ENCODE results near the gene ZNF132. TPM values are rescaled to one million over a fixed set of nuclear protein-coding genes. Genes with fewer than 3 reads are reported as not detected.
"Not testable (repeated sequence)": the region's sequence is repeated elsewhere in the genome, so short reads cannot be mapped to it uniquely, and the experiment has no call there.

The ZNF132 gene
- total RNA-seq, 8 experiments from 2014 or later, result 5.2 to 13.2 (median 7.4) TPM

- 0 to 90% (median 26%) methylated on average over 1 to 21 of the region's 27 CpGs; no CpG with 5 or more reads in 2 of the 10 experiments for WGBS, 10 experiments
- H3K4me1 ChIP-seq (replicated peaks in 1 of 2), result peaks cover 14 to 18% of the 10 kb centered on the region in 2 donors
- H3K4me3 ChIP-seq, result peak overlapping the region; percentile 45 to 53 (median 49)
- peak overlapping the region; percentile 88 to 95 for H3K27ac ChIP-seq
- in situ Hi-C loops (cut with MboI; ENCODE audit: low pct_unique_long_range_greater_than_20kb in 2 of 9, low sequenced_read_pairs in 9 of 9, unreplicated experiment in 9 of 9), result no loop called here
- peak in 2 of 8 experiments; percentile 2 to 3 for ATAC-seq (replicated peaks in 6 of 8)
Observed at GRCh38 chr19:58474997-58475713, 35.2 kb upstream of the ZNF132 start.

- in situ Hi-C loops (cut with MboI; ENCODE audit: low pct_unique_long_range_greater_than_20kb in 2 of 9, low sequenced_read_pairs in 9 of 9, unreplicated experiment in 9 of 9), result no loop called here
- ATAC-seq (replicated peaks in 6 of 8), result no peak
- WGBS, 10 experiments, result 70 to 100% (median 93%) methylated on average over 2 to 5 of the region's 12 CpGs; no CpG with 5 or more reads in 4 of the 10 experiments
- H3K4me1 ChIP-seq (replicated peaks in 1 of 2), result peaks cover 14 to 18% of the 10 kb centered on the region in 2 donors
- no peak overlapping the region for H3K4me3 ChIP-seq
- H3K27ac ChIP-seq, result no peak overlapping the region
Observed at GRCh38 chr19:58474291-58474996, 34.5 kb upstream of the ZNF132 start.

- no peak overlapping the region for H3K27ac ChIP-seq
- peaks cover 14 to 18% of the 10 kb centered on the region in 2 donors for H3K4me1 ChIP-seq (replicated peaks in 1 of 2)
- H3K4me3 ChIP-seq, result no peak overlapping the region
- no peak for ATAC-seq (replicated peaks in 6 of 8)
- in situ Hi-C loops (cut with MboI; ENCODE audit: low pct_unique_long_range_greater_than_20kb in 2 of 9, low sequenced_read_pairs in 9 of 9, unreplicated experiment in 9 of 9), result no loop called here
Observed at GRCh38 chr19:58473775-58474174, 33.8 kb upstream of the ZNF132 start.

GRCh38 chr19:58471736-58472135 is 31.8 kb upstream of the ZNF132 start:
- peaks cover 15 to 17% of the 10 kb centered on the region in 2 donors for H3K4me1 ChIP-seq (replicated peaks in 1 of 2)
- H3K27ac ChIP-seq, result no peak overlapping the region
- H3K4me3 ChIP-seq, result no peak overlapping the region
- ATAC-seq (replicated peaks in 6 of 8), result no peak
- 96 to 100% (median 100%) methylated on average over 2 to 5 of the region's 39 CpGs; no CpG with 5 or more reads in 6 of the 10 experiments for WGBS, 10 experiments
- in situ Hi-C loops (cut with MboI; ENCODE audit: low pct_unique_long_range_greater_than_20kb in 2 of 9, low sequenced_read_pairs in 9 of 9, unreplicated experiment in 9 of 9), result no loop called here

GRCh38 chr19:58470837-58471543 is 31.0 kb upstream of the ZNF132 start:
- ATAC-seq (replicated peaks in 6 of 8), result not testable (repeated sequence)

GRCh38 chr19:58469241-58470013 is 29.5 kb upstream of the ZNF132 start:
- ATAC-seq (replicated peaks in 6 of 8), result no peak
- in situ Hi-C loops (cut with MboI; ENCODE audit: low pct_unique_long_range_greater_than_20kb in 2 of 9, low sequenced_read_pairs in 9 of 9, unreplicated experiment in 9 of 9), result no loop called here

More at GRCh38 chr19:58470837-58471543, 31.0 kb upstream of the ZNF132 start:
- H3K27ac ChIP-seq; H3K4me3 ChIP-seq; in situ Hi-C loops (cut with MboI; ENCODE audit: low pct_unique_long_range_greater_than_20kb in 2 of 9, low sequenced_read_pairs in 9 of 9, unreplicated experiment in 9 of 9): not testable (repeated sequence)
- peaks cover 14% of the 10 kb centered on the region in 2 donors for H3K4me1 ChIP-seq (replicated peaks in 1 of 2)
- 80 to 100% (median 84%) methylated on average over 1 to 5 of the region's 53 CpGs; no CpG with 5 or more reads in 6 of the 10 experiments for WGBS, 10 experiments

GRCh38 chr19:58468216-58468839 is 28.4 kb upstream of the ZNF132 start:
- no peak for ATAC-seq (replicated peaks in 6 of 8)
- 33 to 50% methylated on average over 1 of the region's 5 CpGs; no CpG with 5 or more reads in 8 of the 10 experiments for WGBS, 10 experiments
- Histone ChIP-seq H3K4me1 (replicated peaks in 1 of 2) (peaks cover 8% of the 10 kb centered on the region in 2 donors), H3K27ac (no peak overlapping the region), H3K4me3 (peak overlapping the region; percentile 15 to 67 (median 64))
- in situ Hi-C loops (cut with MboI; ENCODE audit: low pct_unique_long_range_greater_than_20kb in 2 of 9, low sequenced_read_pairs in 9 of 9, unreplicated experiment in 9 of 9), result no loop called here

More at GRCh38 chr19:58469241-58470013, 29.5 kb upstream of the ZNF132 start:
- WGBS, 10 experiments, result 80 to 98% (median 88%) methylated on average over 1 to 9 of the region's 17 CpGs; no CpG with 5 or more reads in 6 of the 10 experiments
- Histone ChIP-seq H3K4me1 (replicated peaks in 1 of 2) (peaks cover 8% of the 10 kb centered on the region in 2 donors), H3K27ac (no peak overlapping the region), H3K4me3 (no peak overlapping the region)

GRCh38 chr19:58466760-58467589 is 27.0 kb upstream of the ZNF132 start, which contains the start of gene ZNF324:
ZNF324 (plus strand) TSS chr19:58467080; CDS start chr19:58469186, 2,106 bp downstream.
- peaks cover 8% of the 10 kb centered on the region in 2 donors for H3K4me1 ChIP-seq (replicated peaks in 1 of 2)
- in situ Hi-C loops (cut with MboI; ENCODE audit: low pct_unique_long_range_greater_than_20kb in 2 of 9, low sequenced_read_pairs in 9 of 9, unreplicated experiment in 9 of 9), result no loop called here
- H3K4me3 ChIP-seq, result peak within 1 kb of the TSS; percentile 48 to 90 (median 67)
- ATAC-seq (replicated peaks in 6 of 8), result peak; percentile 83 to 96 (median 94)
- peak within 1 kb of the TSS; percentile 68 to 70 for H3K27ac ChIP-seq
- whole genome bisulfite sequencing, 10 experiments, result 0% methylated on average over 1 to 11 of the region's 92 CpGs; no CpG with 5 or more reads in 2 of the 10 experiments

GRCh38 chr19:58466089-58466759 is 26.3 kb upstream of the ZNF132 start:
- Histone ChIP-seq H3K27ac (no peak overlapping the region), H3K4me3 (peak overlapping the region; percentile 48 to 90 (median 67)), H3K4me1 (replicated peaks in 1 of 2) (peaks cover 8% of the 10 kb centered on the region in 2 donors)
- 21 to 71% (median 38%) methylated on average over 4 to 16 of the region's 20 CpGs for WGBS, 10 experiments
- in situ Hi-C loops (cut with MboI; ENCODE audit: low pct_unique_long_range_greater_than_20kb in 2 of 9, low sequenced_read_pairs in 9 of 9, unreplicated experiment in 9 of 9), result no loop called here
- peak; percentile 4 to 34 (median 26) for ATAC-seq (replicated peaks in 6 of 8)

GRCh38 chr19:58460039-58460438 is 20.1 kb upstream of the ZNF132 start:
- ATAC-seq (replicated peaks in 6 of 8), result no peak
- in situ Hi-C loops (cut with MboI; ENCODE audit: low pct_unique_long_range_greater_than_20kb in 2 of 9, low sequenced_read_pairs in 9 of 9, unreplicated experiment in 9 of 9), result no loop called here
- no peak overlapping the region for H3K4me3 ChIP-seq
- H3K4me1 ChIP-seq (replicated peaks in 1 of 2), result no peaks in the 10 kb centered on the region
- 0 to 100% (median 80%) methylated on average over 1 to 2 of the region's 2 CpGs; no CpG with 5 or more reads in 3 of the 10 experiments for WGBS, 10 experiments
- no peak overlapping the region for H3K27ac ChIP-seq

- Histone ChIP-seq H3K27ac (no peak overlapping the region), H3K4me3 (no peak overlapping the region), H3K4me1 (replicated peaks in 1 of 2) (peaks cover 3 to 5% of the 10 kb centered on the region in 2 donors)
- ATAC-seq (replicated peaks in 6 of 8), result no peak
- 84 to 100% methylated on average over 3 to 8 of the region's 35 CpGs; no CpG with 5 or more reads in 8 of the 10 experiments for WGBS, 10 experiments
- in situ Hi-C loops (cut with MboI; ENCODE audit: low pct_unique_long_range_greater_than_20kb in 2 of 9, low sequenced_read_pairs in 9 of 9, unreplicated experiment in 9 of 9), result no loop called here
Observed at GRCh38 chr19:58456111-58456510, 16.2 kb upstream of the ZNF132 start.

All from motor neuron (in vitro differentiated cells).